Testis (tissue), 2 donors: ENCODE measurements around the gene COL16A1.
A peak's percentile ranks its signal among the peaks of the same experiment; 100 is the strongest.

ENCODE experiments used
- CTCF ChIP-seq, 3 experiments: fragments of 450-650 bp in 2 of 3; fragments of 200-600 bp in 1 of 3; sonication (generic) in 1 of 3; IDR thresholded peaks; one replicate each; pipeline ENCODE4 v1.5.1; 2016 to 2019; ENCODE audit warnings: antibody characterized with exemption in 3 of 3, mild to moderate bottlenecking in 2 of 3, moderate library complexity in 1 of 3
- POLR2A ChIP-seq: fragments of 450-650 bp; IDR thresholded peaks from one replicate; pipeline ENCODE4 v1.6.1; 2017; ENCODE audit warnings: antibody characterized with exemption, mild to moderate bottlenecking, moderate library complexity

- TF ChIP-seq CTCF (IDR thresholded peaks at IDR 0.05) (peak in 2 of 3 experiments; percentile 19 to 31), POLR2A (no peak)
Observed at GRCh38 chr1:31714442-31715086, 10.7 kb upstream of the COL16A1 start.
